ENCODE data around the gene ZFP57. TPM values are rescaled to one million over a fixed set of nuclear protein-coding genes. Genes with fewer than 3 reads are reported as not detected.
A peak's percentile ranks its signal among the peaks of the same experiment; 100 is the strongest.

The ZFP57 gene
- total RNA-seq, 1 donor from 2014 or later: 2.7 TPM

GRCh38 chr6:29661071-29661470 is 19.9 kb downstream of the ZFP57 start:
- DNase-seq (ENCODE audit: low spot score): no peak
- Mint-ChIP-seq H3K27me3 (ENCODE audit: insufficient read depth) (peaks cover 41% of the 10 kb centered on the region), H3K4me1 (ENCODE audit: low read depth) (no peaks in the 10 kb centered on the region), H3K9me3 (no peaks in the 10 kb centered on the region), H3K27ac (no peak overlapping the region), H3K36me3 (ENCODE audit: low read depth) (no peaks in the 10 kb centered on the region), H3K4me3 (no peak overlapping the region)
- intact Hi-C loops (cut with micrococcal nuclease): no loop called here

GRCh38 chr6:29656798-29657197 is 24.2 kb downstream of the ZFP57 start, which contains the start of gene MOG:
MOG (plus strand) TSS chr6:29657092; CDS start chr6:29657210, 118 bp downstream.
- Mint-ChIP-seq H3K36me3 (ENCODE audit: low read depth) (no peaks in the 10 kb centered on the region), H3K27me3 (ENCODE audit: insufficient read depth) (peaks cover 30% of the 10 kb centered on the region), H3K27ac (no peak within 1 kb of the TSS), H3K9me3 (no peaks in the 10 kb centered on the region), H3K4me3 (no peak within 1 kb of the TSS), H3K4me1 (ENCODE audit: low read depth) (peaks cover 4% of the 10 kb centered on the region)
- no peak for DNase-seq (ENCODE audit: low spot score)
- intact Hi-C loops (cut with micrococcal nuclease): no loop called here

- DNase-seq (ENCODE audit: low spot score): no peak
- H3K27ac Mint-ChIP-seq: no peak overlapping the region
- H3K4me1 Mint-ChIP-seq (ENCODE audit: low read depth): peaks cover 9% of the 10 kb centered on the region
- H3K9me3 Mint-ChIP-seq: no peaks in the 10 kb centered on the region
- H3K36me3 Mint-ChIP-seq (ENCODE audit: low read depth): no peaks in the 10 kb centered on the region
- peaks cover 25% of the 10 kb centered on the region for H3K27me3 Mint-ChIP-seq (ENCODE audit: insufficient read depth)
- intact Hi-C loops (cut with micrococcal nuclease): no loop called here
- no peak overlapping the region for H3K4me3 Mint-ChIP-seq
These were observed 24.8 kb downstream of the ZFP57 start for GRCh38 chr6:29656157-29656556.

- Mint-ChIP-seq H3K4me1 (ENCODE audit: low read depth) (peaks cover 9% of the 10 kb centered on the region), H3K4me3 (no peak overlapping the region)
These were observed 25.3 kb downstream of the ZFP57 start for GRCh38 chr6:29655658-29656057.

GRCh38 chr6:29653452-29654038 is 27.4 kb downstream of the ZFP57 start:
- Mint-ChIP-seq H3K27ac (no peak overlapping the region), H3K4me3 (no peak overlapping the region), H3K9me3 (no peaks in the 10 kb centered on the region), H3K27me3 (ENCODE audit: insufficient read depth) (peaks cover 16% of the 10 kb centered on the region), H3K4me1 (ENCODE audit: low read depth) (peaks cover 20% of the 10 kb centered on the region), H3K36me3 (ENCODE audit: low read depth) (no peaks in the 10 kb centered on the region)
- intact Hi-C loops (cut with micrococcal nuclease): no loop called here
- no peak for DNase-seq (ENCODE audit: low spot score)

More at GRCh38 chr6:29655658-29656057, 25.3 kb downstream of the ZFP57 start:
- no peak overlapping the region for H3K27ac Mint-ChIP-seq
- peaks cover 22% of the 10 kb centered on the region for H3K27me3 Mint-ChIP-seq (ENCODE audit: insufficient read depth)
- intact Hi-C loops (cut with micrococcal nuclease): no loop called here
- H3K36me3 Mint-ChIP-seq (ENCODE audit: low read depth): no peaks in the 10 kb centered on the region
- no peak for DNase-seq (ENCODE audit: low spot score)
- H3K9me3 Mint-ChIP-seq: no peaks in the 10 kb centered on the region

- intact Hi-C loops (cut with micrococcal nuclease): no loop called here
- no peak for DNase-seq (ENCODE audit: low spot score)
- Mint-ChIP-seq H3K36me3 (ENCODE audit: low read depth) (no peaks in the 10 kb centered on the region), H3K27ac (no peak overlapping the region), H3K9me3 (no peaks in the 10 kb centered on the region), H3K4me1 (ENCODE audit: low read depth) (peaks cover 20% of the 10 kb centered on the region), H3K27me3 (ENCODE audit: insufficient read depth) (peaks cover 12% of the 10 kb centered on the region), H3K4me3 (no peak overlapping the region)
These were observed 28.8 kb downstream of the ZFP57 start for GRCh38 chr6:29652198-29652584.

- H3K4me3 Mint-ChIP-seq: no peak overlapping the region
- no peak overlapping the region for H3K27ac Mint-ChIP-seq
- intact Hi-C loops (cut with micrococcal nuclease): loop anchor here (2.0 kb wide), 2 partner anchors 183 to 409 kb away; partner anchors contain the start of gene POLR1H
- H3K4me1 Mint-ChIP-seq (ENCODE audit: low read depth): peaks cover 20% of the 10 kb centered on the region
- no peak for DNase-seq (ENCODE audit: low spot score)
- no peaks in the 10 kb centered on the region for H3K9me3 Mint-ChIP-seq
- peaks cover 10% of the 10 kb centered on the region for H3K27me3 Mint-ChIP-seq (ENCODE audit: insufficient read depth)
- H3K36me3 Mint-ChIP-seq (ENCODE audit: low read depth): no peaks in the 10 kb centered on the region
These were observed 29.3 kb downstream of the ZFP57 start for GRCh38 chr6:29651413-29652197.

GRCh38 chr6:29649701-29650673 is 31.0 kb downstream of the ZFP57 start:
- peak overlapping the region; percentile 89 for H3K4me3 Mint-ChIP-seq
- intact Hi-C loops (cut with micrococcal nuclease): loop anchor here (1.0 to 2.0 kb wide), 8 partner anchors 9 to 634 kb away; partner anchors contain the start of gene POLR1H
- peak overlapping the region; percentile 98 for H3K27ac Mint-ChIP-seq
- H3K36me3 Mint-ChIP-seq (ENCODE audit: low read depth): no peaks in the 10 kb centered on the region
- DNase-seq (ENCODE audit: low spot score): peak; percentile 95
- H3K9me3 Mint-ChIP-seq: no peaks in the 10 kb centered on the region
- peaks cover 5% of the 10 kb centered on the region for H3K27me3 Mint-ChIP-seq (ENCODE audit: insufficient read depth)
- peaks cover 20% of the 10 kb centered on the region for H3K4me1 Mint-ChIP-seq (ENCODE audit: low read depth)

GRCh38 chr6:29647927-29648642 is 32.9 kb downstream of the ZFP57 start:
- H3K9me3 Mint-ChIP-seq: no peaks in the 10 kb centered on the region
- no peak for DNase-seq (ENCODE audit: low spot score)
- peaks cover 16% of the 10 kb centered on the region for H3K4me1 Mint-ChIP-seq (ENCODE audit: low read depth)
- intact Hi-C loops (cut with micrococcal nuclease): loop anchor here (2.0 kb wide), 1 partner anchor 49 kb away; no protein-coding TSS in a partner anchor
- no peaks in the 10 kb centered on the region for H3K27me3 Mint-ChIP-seq (ENCODE audit: insufficient read depth)
- H3K27ac Mint-ChIP-seq: no peak overlapping the region
- H3K36me3 Mint-ChIP-seq (ENCODE audit: low read depth): no peaks in the 10 kb centered on the region
- no peak overlapping the region for H3K4me3 Mint-ChIP-seq

GRCh38 chr6:29641430-29642148 is 39.4 kb downstream of the ZFP57 start:
- H3K36me3 Mint-ChIP-seq (ENCODE audit: low read depth): peaks cover 3% of the 10 kb centered on the region
- peak overlapping the region; percentile 80 for H3K27ac Mint-ChIP-seq
- no peak for DNase-seq (ENCODE audit: low spot score)
- peaks cover 3% of the 10 kb centered on the region for H3K27me3 Mint-ChIP-seq (ENCODE audit: insufficient read depth)
- H3K4me1 Mint-ChIP-seq (ENCODE audit: low read depth): peaks cover 11% of the 10 kb centered on the region
- H3K9me3 Mint-ChIP-seq: no peaks in the 10 kb centered on the region
- intact Hi-C loops (cut with micrococcal nuclease): loop anchor here (1.0 kb wide), 1 partner anchor 9 kb away; no protein-coding TSS in a partner anchor
- H3K4me3 Mint-ChIP-seq: peak overlapping the region; percentile 58

- Mint-ChIP-seq H3K4me3 (no peak overlapping the region), H3K36me3 (ENCODE audit: low read depth) (peaks cover 3% of the 10 kb centered on the region), H3K9me3 (no peaks in the 10 kb centered on the region), H3K27me3 (ENCODE audit: insufficient read depth) (peaks cover 9% of the 10 kb centered on the region), H3K27ac (no peak overlapping the region), H3K4me1 (ENCODE audit: low read depth) (peaks cover 17% of the 10 kb centered on the region)
- no peak for DNase-seq (ENCODE audit: low spot score)
- intact Hi-C loops (cut with micrococcal nuclease): no loop called here
These were observed 43.7 kb downstream of the ZFP57 start for GRCh38 chr6:29637247-29637646.

Measured in activated T-helper 1 cell treated with anti-CD3 and anti-CD28 coated beads, Interleukin-12 subunit alpha, Interleukin-12 subunit beta, Interleukin-2, Interleukin-4 antibody, amounts not matched to agents 30 ng/mL and 10 ng/mL and 1 ng/mL, durations not matched to agents 14 hours and 24 hours and 36 hours (primary cell).